Liver (tissue), 9 donors: Measurements from ENCODE around the gene TANGO2. TPM values are rescaled to one million over a fixed set of nuclear protein-coding genes. Genes with fewer than 3 reads are reported as not detected.

Source experiments
- DNase-seq: peaks from one replicate; pipeline ENCODE4 v3.0.0-alpha.2; 2017; ENCODE audit warnings: low spot score
- H3K27ac ChIP-seq, 2 donors: one replicate each; pipeline ENCODE4 v1.7.0; 2013; ENCODE audit warnings: inconsistent platforms in 2 of 2, low read length in 2 of 2, control low read depth in 1 of 2, low read depth in 1 of 2, mild to moderate bottlenecking in 1 of 2
- H3K27me3 ChIP-seq, 4 donors: one replicate each; pipeline versions ENCODE4 v1.6.1 to v1.7.0; 2013; ENCODE audit warnings: low read length in 3 of 4, inconsistent platforms in 1 of 4, mild to moderate bottlenecking in 1 of 4, moderate library complexity in 1 of 4; ENCODE audit not compliant: control insufficient read depth in 4 of 4, insufficient read depth in 4 of 4
- H3K36me3 ChIP-seq, 4 donors: one replicate each; pipeline versions ENCODE4 v1.6.1 to v1.7.0; 2013; ENCODE audit warnings: low read length in 3 of 4, mild to moderate bottlenecking in 3 of 4, low read depth in 1 of 4, moderate library complexity in 1 of 4; ENCODE audit not compliant: control insufficient read depth in 4 of 4, insufficient read depth in 3 of 4
- H3K4me1 ChIP-seq, 4 donors: one replicate each; pipeline versions ENCODE4 v1.6.1 to v1.7.0; 2013; ENCODE audit warnings: low read length in 3 of 4, mild to moderate bottlenecking in 3 of 4, moderate library complexity in 1 of 4; ENCODE audit not compliant: control insufficient read depth in 4 of 4, insufficient read depth in 4 of 4
- H3K4me3 ChIP-seq, 3 donors: one replicate each; pipeline versions ENCODE4 v1.6.1 to v1.7.0; 2013; ENCODE audit warnings: low read length in 3 of 3, control low read depth in 1 of 3, low read depth in 1 of 3, mild to moderate bottlenecking in 1 of 3
- H3K9ac ChIP-seq, 2 donors: one replicate each; pipeline ENCODE4 v1.7.0; 2013; ENCODE audit warnings: low read length in 2 of 2, mild to moderate bottlenecking in 2 of 2, moderate library complexity in 2 of 2, control low read depth in 1 of 2, low read depth in 1 of 2
- H3K9me3 ChIP-seq, 4 donors: one replicate each; pipeline versions ENCODE4 v1.6.1 to v1.7.0; 2013; ENCODE audit warnings: low read length in 3 of 4; ENCODE audit not compliant: control insufficient read depth in 4 of 4
- ATF3 ChIP-seq: IDR thresholded peaks from 2 replicates; pipeline ENCODE4 v1.6.1; 2016; ENCODE audit warnings: antibody characterized with exemption
- CTCF ChIP-seq: fragments of 150-350 bp; IDR thresholded peaks from 2 replicates; pipeline ENCODE4 v1.5.1; 2017; ENCODE audit warnings: improper control_type of control experiment, low read depth, low read length; ENCODE audit not compliant: missing input control
- EGR1 ChIP-seq, 2 donors: IDR thresholded peaks; 2 replicates each; pipeline ENCODE4 v1.6.1; 2016 to 2018; ENCODE audit warnings: antibody characterized with exemption in 2 of 2, low read depth in 2 of 2
- FOXA1 ChIP-seq: IDR thresholded peaks from 2 replicates; pipeline ENCODE4 v1.6.1; 2016; ENCODE audit warnings: antibody characterized with exemption
- FOXA2 ChIP-seq: IDR thresholded peaks from 2 replicates; pipeline ENCODE4 v1.6.1; 2016; ENCODE audit warnings: antibody characterized with exemption
- GABPA ChIP-seq, 2 donors: IDR thresholded peaks in 1 of 2; conservative IDR thresholded peaks in 1 of 2; 2 replicates each; pipeline ENCODE4 v1.6.1; 2016; ENCODE audit warnings: antibody characterized with exemption in 2 of 2, mild to moderate bottlenecking in 1 of 2, moderate library complexity in 1 of 2
- HNF4G ChIP-seq: IDR thresholded peaks from 2 replicates; pipeline ENCODE4 v1.6.1; 2016; ENCODE audit warnings: antibody characterized with exemption
- JUND ChIP-seq, 2 donors: IDR thresholded peaks; 2 replicates each; pipeline ENCODE4 v1.6.1; 2016; ENCODE audit warnings: antibody characterized with exemption in 2 of 2
- NR2F2 ChIP-seq: IDR thresholded peaks from 2 replicates; pipeline ENCODE4 v1.6.1; 2016; ENCODE audit warnings: antibody characterized with exemption
- RAD21 ChIP-seq, 2 donors: IDR thresholded peaks; 2 replicates each; pipeline ENCODE4 v1.6.1; 2016; ENCODE audit warnings: antibody characterized with exemption in 2 of 2, mild to moderate bottlenecking in 2 of 2
- RXRA ChIP-seq, 2 donors: IDR thresholded peaks; 2 replicates each; pipeline ENCODE4 v1.6.1; 2017 to 2018; ENCODE audit warnings: antibody characterized with exemption in 2 of 2, mild to moderate bottlenecking in 1 of 2
- SP1 ChIP-seq: IDR thresholded peaks from 2 replicates; pipeline ENCODE4 v1.6.1; 2018; ENCODE audit warnings: antibody characterized with exemption, mild to moderate bottlenecking
- YY1 ChIP-seq: IDR thresholded peaks from 2 replicates; pipeline ENCODE4 v1.6.1; 2016; ENCODE audit warnings: antibody characterized with exemption, mild to moderate bottlenecking
- WGBS: extraction: QIAGEN DNeasy Blood & Tissue Kit; methylation state at CpG from one replicate; pipeline ENCODE4 v1.1.7; 2013; 5-methylcytosine and 5-hydroxymethylcytosine counted together
- polyA plus RNA-seq, 2 donors: library from polyadenylated mRNA; stranded (reverse) in 1 of 2; unstranded in 1 of 2; fragments of 200-250 nt in 1 of 2; fragments of >200 nt in 1 of 2; fragmentation: Nextera tagmentation in 1 of 2; extraction: Ambion mirVana in 1 of 2; gene quantifications; one replicate each; pipeline versions ENCODE4 v1.2.1 to v1.2.3, GENCODE V29; 2013 to 2015
- total RNA-seq, 2 donors: library from RNA; depleted of rRNA; stranded (reverse); fragments of >200 nt; gene quantifications; one replicate each; pipeline ENCODE4 v1.2.3, GENCODE V29; 2014
- TF ChIP-seq, protein P1 (sequence below): IDR thresholded peaks from 2 replicates; pipeline ENCODE4 v1.6.1; 2016; ENCODE audit warnings: antibody characterized with exemption
- donor health status: healthy.
- donor health status: healthy.
- donor health status: healthy.
- donor health status: healthy.
- donor health status: healthy.

TANGO2 gene
- total and polyA plus RNA-seq, 4 donors = 10.8 to 153 (median 16.1) TPM

GRCh38 chr22:20054034-20054427, 33.1 kb downstream of the TANGO2 start:
- TF ChIP-seq ATF3 = no peak
- no peak for TF ChIP-seq JUND (IDR thresholded peaks at IDR 0.05)
- TF ChIP-seq YY1 = no peak
- no peak for TF ChIP-seq CTCF
- TF ChIP-seq GABPA (IDR thresholded peaks at IDR 0.05 in 1 of 2, conservative IDR thresholded peaks at IDR 0.05 in 1 of 2) = no peak
- no peak for TF ChIP-seq RXRA (IDR thresholded peaks at IDR 0.05)
- no peak for TF ChIP-seq NR2F2
- TF ChIP-seq HNF4G = no peak
- H3K9ac ChIP-seq = no peak overlapping the region
- DNase-seq = no peak
- H3K4me3 ChIP-seq = no peak overlapping the region
- H3K9me3 ChIP-seq = no peaks in the 10 kb centered on the region
- no peaks in the 10 kb centered on the region for H3K27me3 ChIP-seq
- no peak overlapping the region for H3K27ac ChIP-seq
- peaks cover 10 to 47% (median 18%) of the 10 kb centered on the region in 4 donors for H3K36me3 ChIP-seq
- no peaks in the 10 kb centered on the region for H3K4me1 ChIP-seq
- WGBS = 94% methylated on average over 12 of the region's 12 CpGs

DNA sequence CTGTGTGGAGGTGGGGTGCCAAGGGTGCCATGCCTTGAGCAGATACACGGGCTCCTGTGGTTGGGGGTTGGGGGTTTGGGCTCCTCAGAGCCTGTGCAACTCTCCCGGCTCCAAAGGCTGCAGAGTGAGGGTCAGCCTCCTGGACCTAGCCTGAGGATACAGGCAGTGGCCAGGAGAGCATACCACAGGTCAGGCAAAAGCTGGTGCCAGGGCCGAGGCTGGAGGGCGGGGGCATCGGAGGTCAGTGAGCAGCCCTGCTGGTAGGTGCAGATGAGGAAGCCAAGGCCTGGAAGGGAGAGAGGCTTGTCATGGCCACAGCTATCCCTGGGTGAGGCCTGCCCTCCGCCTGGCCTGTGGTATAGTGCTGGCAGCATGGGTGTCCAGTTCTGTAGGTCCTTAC, 33.6 kb downstream of the TANGO2 start:
- Histone ChIP-seq H3K9ac (no peak overlapping the region), H3K27ac (no peak overlapping the region), H3K4me3 (no peak overlapping the region), H3K4me1 (no peaks in the 10 kb centered on the region), H3K36me3 (peaks cover 10 to 45% (median 18%) of the 10 kb centered on the region in 4 donors), H3K27me3 (no peaks in the 10 kb centered on the region), H3K9me3 (no peaks in the 10 kb centered on the region)
- WGBS = 89% methylated on average over 6 of the region's 6 CpGs
- TF ChIP-seq SP1 (no peak), EGR1 (IDR thresholded peaks at IDR 0.05; ENCODE audit: low read depth in 2 of 2) (no peak), GABPA (IDR thresholded peaks at IDR 0.05 in 1 of 2, conservative IDR thresholded peaks at IDR 0.05 in 1 of 2) (no peak), ATF3 (no peak), JUND (IDR thresholded peaks at IDR 0.05) (no peak), YY1 (no peak), RAD21 (IDR thresholded peaks at IDR 0.05) (no peak), NR2F2 (no peak), FOXA2 (no peak), HNF4G (no peak), FOXA1 (no peak), RXRA (IDR thresholded peaks at IDR 0.05) (no peak)
- TF ChIP-seq, protein P1, sequence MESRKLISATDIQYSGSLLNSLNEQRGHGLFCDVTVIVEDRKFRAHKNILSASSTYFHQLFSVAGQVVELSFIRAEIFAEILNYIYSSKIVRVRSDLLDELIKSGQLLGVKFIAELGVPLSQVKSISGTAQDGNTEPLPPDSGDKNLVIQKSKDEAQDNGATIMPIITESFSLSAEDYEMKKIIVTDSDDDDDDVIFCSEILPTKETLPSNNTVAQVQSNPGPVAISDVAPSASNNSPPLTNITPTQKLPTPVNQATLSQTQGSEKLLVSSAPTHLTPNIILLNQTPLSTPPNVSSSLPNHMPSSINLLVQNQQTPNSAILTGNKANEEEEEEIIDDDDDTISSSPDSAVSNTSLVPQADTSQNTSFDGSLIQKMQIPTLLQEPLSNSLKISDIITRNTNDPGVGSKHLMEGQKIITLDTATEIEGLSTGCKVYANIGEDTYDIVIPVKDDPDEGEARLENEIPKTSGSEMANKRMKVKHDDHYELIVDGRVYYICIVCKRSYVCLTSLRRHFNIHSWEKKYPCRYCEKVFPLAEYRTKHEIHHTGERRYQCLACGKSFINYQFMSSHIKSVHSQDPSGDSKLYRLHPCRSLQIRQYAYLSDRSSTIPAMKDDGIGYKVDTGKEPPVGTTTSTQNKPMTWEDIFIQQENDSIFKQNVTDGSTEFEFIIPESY = no peak
- DNase-seq = no peak

DNA sequence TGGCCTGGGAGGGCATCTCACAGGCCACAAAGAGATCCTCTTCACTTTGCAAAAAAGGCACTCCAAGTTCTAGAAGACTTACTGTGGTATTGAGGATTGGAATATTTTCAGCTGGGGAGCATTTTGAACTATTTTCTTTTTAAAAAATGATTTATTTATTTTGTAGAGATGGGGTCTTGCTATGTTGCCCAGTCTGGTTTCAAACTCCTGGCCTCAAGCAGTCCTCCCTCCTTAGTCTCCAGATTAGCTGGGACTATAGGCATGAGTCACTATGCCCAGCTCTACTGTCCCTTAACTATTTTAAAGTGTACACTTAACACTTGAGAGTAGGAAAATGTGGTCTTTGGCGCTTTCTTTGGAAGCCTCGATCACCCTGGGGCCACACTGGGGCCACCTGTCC, 34.2 kb downstream of the TANGO2 start:
- H3K9ac ChIP-seq = no peak overlapping the region
- WGBS = 98% methylated on average over 2 of the region's 2 CpGs
- H3K27ac ChIP-seq = no peak overlapping the region
- TF ChIP-seq NR2F2 = no peak
- TF ChIP-seq CTCF = no peak
- TF ChIP-seq FOXA1 = no peak
- TF ChIP-seq GABPA (IDR thresholded peaks at IDR 0.05 in 1 of 2, conservative IDR thresholded peaks at IDR 0.05 in 1 of 2) = no peak
- TF ChIP-seq EGR1 (IDR thresholded peaks at IDR 0.05; ENCODE audit: low read depth in 2 of 2) = no peak
- no peak for TF ChIP-seq RAD21 (IDR thresholded peaks at IDR 0.05)
- TF ChIP-seq, protein P1 = no peak
- peaks cover 10 to 45% (median 18%) of the 10 kb centered on the region in 4 donors for H3K36me3 ChIP-seq
- no peaks in the 10 kb centered on the region for H3K27me3 ChIP-seq
- H3K4me3 ChIP-seq = no peak overlapping the region
- H3K9me3 ChIP-seq = no peaks in the 10 kb centered on the region
- no peaks in the 10 kb centered on the region for H3K4me1 ChIP-seq
- DNase-seq = no peak
